ENCODE results near the gene SMAD7.

SMAD7 gene

DNA sequence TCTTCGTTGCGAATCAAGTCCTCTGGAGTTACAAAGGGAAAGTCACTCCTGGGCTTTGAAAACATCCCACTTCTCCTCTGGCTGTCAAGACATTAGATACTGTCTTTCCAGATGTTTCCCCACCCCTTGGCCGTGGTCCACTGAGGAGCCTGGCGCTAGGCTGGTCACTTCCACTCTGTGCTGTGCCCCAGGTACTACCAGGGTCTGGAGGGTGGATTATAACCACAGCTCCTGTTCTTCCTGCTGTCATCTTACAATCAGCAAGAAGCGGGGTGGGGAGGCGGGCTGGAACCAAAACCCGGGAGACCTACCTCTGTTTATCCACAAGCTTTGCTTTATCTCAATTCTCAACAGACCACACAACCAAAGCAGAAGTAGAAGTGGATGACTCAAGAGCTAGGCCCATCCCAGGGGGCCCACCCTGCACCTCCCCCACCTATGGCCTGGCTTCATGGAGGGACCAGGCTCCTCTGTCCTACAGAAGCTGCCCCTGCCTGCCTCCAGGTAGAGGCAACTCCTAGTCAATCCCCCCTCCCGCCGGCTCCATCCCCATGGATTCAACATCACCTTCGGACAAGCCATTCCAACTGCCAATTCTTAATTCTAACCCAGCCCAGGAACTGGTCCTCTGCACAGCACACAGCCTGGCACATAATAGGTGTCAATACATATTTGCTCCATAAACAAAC lies 17.8 kb downstream of the SMAD7 start:
- no peak overlapping the region for H3K4me3 ChIP-seq (ENCODE audit: low read depth, low read length)

DNA sequence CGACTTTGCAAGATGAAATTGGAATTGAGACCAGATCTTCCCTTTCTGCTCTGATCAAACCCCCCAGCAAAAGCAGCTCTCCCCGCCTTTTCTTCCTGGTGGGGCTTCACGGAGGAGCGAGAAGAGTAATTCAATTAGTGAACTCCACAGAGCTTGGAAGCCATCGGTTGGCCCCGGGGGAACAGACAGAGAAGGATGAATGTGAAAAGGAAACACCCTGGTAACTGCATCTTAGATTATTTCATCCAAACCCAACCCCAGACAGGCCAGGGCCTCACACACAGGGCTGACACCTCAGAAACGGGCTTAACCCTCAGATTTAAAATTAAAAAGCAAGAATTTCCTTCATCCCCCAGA lies 18.3 kb downstream of the SMAD7 start:
- no peak overlapping the region for H3K4me3 ChIP-seq (ENCODE audit: low read depth, low read length)

DNA sequence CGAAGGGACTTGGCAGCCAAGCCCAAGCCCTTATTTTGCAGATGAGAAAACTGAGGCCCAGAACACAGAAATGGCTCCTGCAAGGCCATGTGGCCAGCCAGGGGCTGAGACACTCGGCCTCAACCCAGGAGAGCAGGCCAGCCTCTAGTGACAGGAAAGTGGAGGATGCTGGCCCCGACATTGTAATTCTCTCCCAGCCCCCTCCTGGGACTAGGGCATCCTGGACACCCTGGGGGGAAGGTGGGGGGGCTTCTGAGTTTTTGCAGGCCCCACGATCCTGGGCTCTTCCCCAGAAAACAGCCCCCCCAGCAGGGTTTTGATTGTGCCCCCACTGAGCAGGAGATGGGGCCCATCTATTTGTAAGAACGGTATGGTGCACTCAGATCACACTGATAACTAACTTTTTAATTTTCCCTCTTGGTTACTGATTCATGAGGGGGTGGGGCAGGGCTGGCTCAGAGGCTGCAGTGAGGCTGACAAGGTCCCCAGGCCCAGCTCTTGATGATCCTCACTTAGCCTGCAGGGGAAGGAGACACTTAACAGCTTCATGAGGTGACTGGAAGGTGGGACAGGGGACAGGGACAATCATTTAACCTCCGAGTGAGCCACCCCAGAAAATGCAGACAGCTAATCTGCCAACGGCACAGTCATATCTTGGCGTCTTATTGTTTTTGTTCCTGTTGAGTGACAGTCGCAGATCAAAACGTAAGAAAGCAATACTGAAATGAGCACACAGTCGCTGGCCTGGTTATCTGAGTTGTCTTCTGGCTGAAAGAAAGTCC lies 18.9 kb downstream of the SMAD7 start:
- no peak overlapping the region for H3K4me3 ChIP-seq (ENCODE audit: low read depth, low read length)

DNA sequence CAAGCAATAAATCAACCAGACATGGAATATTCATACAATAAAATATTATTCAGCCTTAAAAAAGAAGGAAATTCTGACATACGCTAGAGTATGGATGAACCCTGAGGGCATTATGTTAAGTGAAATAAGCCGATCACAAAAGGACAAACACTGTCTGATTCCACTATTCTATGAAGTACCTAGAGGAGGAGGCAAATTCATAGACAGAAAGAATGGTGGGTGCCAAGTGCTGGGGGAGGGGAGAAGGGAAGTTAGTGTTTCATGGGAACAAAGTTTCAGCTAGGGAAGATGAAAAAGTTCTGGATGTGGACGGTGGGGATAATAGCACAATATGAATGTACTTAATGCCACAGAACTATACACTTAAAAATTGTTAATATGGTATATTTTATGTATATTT lies 19.8 kb downstream of the SMAD7 start:
- no peak overlapping the region for H3K4me3 ChIP-seq (ENCODE audit: low read depth, low read length)

DNA sequence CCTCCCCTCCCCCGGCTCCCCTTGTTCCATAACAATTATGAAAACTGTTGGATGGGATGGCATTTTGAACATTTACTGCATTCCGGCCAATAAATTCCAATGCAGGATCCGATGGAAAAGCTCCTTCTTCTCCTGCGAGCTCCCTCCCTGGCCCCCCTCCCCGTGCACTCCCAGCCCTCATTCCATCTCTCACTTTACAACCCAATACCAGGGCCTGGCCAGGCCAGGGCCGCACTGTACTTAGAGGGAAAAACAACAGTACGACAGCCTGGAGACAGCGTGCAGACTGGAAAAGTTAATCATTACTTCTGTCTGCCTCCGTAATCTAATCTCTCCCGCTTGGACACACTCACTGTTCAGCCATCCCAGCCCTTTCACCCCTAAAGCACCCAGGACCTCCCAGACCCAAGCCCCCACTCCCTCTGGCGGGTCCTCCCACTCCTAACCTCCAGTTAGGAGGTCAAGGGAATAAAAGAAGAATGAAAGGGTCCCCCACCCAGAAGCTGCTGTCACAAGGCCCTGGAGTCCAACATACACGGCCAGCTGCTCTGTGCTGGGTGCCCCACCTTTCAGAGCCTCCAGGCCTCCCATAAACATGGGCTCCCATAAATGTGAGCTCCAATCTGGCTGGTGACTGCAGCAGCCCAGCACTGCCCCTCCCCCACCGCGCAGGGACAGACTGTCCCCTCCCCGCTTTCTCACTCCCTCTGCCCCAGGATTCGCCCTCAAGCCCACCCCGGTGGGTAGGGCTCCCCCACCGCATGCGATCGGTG lies 20.6 kb downstream of the SMAD7 start:
- H3K4me3 ChIP-seq (ENCODE audit: low read depth, low read length) = no peak overlapping the region

DNA sequence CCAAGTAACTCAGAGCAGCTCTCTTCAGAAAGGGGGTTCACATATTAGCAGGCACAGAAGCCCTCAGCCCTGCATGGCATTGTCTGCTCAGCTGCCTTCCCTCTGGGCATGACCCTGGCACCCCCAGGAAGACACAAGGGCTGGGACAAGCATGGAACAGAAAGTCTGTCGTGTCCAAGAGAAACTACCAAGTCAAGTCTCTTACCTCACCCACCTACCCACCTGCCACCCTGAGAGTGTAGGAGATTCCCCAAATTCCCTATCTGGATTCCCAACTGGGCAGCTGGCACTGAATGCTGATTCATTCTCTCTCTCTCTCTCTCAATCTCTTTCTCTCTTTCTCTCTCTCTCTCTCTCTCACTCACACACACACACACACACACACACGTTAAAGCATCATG lies 21.6 kb downstream of the SMAD7 start:
- no peak overlapping the region for H3K4me3 ChIP-seq (ENCODE audit: low read depth, low read length)

DNA sequence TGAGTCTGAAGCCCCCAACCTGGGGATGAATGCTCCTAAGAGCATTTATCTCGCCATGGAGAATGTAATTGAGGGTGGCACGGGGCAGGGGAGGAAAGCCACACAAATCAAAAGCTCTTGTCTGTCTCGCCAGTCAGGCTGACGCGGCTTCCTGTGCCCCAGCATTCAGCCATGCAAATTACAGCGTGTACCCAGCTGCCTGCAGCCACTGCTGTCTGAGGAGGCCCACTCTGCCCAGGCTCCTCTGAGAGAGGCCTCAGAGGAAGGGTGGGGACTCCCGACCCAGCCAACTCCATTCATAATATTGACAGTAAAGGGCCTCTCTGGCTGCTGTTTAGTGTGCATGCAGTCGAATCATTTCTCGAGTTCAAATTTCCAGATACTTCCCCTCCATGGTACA lies 22.0 kb downstream of the SMAD7 start:
- H3K4me3 ChIP-seq (ENCODE audit: low read depth, low read length) = no peak overlapping the region

DNA sequence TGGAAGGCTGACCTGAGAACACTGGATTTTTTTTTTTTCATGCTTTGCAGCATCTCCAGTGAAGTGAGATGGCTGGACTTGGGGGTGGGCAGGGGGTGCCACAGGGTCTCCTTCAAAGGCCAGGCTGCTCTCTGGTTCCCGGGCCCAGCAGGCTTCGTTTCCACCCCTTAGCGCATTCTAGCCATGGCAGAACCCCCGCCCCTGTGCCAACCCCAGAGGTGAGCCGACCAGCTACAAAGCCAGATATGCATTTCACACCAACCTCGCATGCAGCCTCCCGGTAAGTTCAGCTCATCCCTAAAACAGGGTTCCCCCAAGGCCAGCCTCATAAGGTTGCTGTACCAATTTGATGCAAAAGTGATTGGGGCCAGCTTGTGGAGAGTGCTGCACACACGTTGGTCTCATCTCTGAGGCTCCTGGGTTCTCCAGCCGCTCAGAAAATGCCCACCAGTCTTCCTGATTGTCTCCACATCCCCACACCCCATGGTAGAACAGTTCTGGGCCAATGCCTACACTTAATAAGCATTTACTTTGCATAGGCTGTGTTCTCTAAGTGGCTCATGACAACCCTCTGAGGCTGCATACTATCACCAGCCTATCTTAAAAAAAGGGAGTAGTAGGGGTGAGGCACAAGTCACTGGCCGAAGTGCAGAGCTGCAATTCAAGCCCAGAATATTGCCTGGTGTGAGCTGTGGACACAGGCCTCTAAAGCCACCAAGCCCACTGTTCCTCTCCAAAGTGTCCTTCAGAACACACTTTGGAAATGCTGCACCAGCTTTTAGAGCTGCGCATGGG lies 23.3 kb downstream of the SMAD7 start:
- H3K4me3 ChIP-seq (ENCODE audit: low read depth, low read length) = no peak overlapping the region

DNA sequence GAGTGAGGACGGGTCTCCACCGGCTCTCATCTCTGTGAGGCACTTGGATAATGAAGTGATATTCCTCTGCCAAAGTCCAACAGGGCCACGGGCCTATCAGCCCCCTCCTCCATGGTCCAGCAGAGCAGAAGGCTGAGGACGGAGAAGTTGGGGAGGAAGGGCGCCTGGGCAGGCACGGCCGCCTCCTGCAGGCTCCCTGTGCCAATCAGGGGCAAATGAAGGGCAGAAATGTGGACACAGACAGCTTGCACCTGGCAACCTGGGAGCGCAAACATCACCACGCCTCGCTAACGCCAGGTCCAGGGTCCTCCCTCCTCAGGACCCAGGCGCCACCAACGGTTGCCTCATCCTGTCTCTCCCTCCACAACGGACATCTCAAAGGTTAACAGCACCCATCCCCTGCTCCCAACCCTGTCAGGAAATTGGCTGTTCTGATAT lies 24.3 kb downstream of the SMAD7 start:
- no peak overlapping the region for H3K4me3 ChIP-seq (ENCODE audit: low read depth, low read length)

DNA sequence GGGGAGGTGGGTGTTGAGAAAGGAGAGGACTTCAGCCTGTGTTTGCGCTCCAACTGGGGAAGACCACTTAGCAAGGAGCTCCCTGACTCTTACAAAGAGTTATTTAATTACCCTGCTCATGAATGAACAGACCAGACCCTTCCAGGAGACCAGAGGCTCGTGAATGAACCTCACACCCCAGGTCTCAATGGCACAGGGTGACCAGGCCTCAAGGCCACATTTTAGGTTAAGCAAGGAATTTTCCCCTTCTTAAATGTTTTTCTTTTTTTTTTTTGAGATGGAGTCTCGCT lies 25.3 kb downstream of the SMAD7 start:
- H3K4me3 ChIP-seq (ENCODE audit: low read depth, low read length) = no peak overlapping the region

DNA sequence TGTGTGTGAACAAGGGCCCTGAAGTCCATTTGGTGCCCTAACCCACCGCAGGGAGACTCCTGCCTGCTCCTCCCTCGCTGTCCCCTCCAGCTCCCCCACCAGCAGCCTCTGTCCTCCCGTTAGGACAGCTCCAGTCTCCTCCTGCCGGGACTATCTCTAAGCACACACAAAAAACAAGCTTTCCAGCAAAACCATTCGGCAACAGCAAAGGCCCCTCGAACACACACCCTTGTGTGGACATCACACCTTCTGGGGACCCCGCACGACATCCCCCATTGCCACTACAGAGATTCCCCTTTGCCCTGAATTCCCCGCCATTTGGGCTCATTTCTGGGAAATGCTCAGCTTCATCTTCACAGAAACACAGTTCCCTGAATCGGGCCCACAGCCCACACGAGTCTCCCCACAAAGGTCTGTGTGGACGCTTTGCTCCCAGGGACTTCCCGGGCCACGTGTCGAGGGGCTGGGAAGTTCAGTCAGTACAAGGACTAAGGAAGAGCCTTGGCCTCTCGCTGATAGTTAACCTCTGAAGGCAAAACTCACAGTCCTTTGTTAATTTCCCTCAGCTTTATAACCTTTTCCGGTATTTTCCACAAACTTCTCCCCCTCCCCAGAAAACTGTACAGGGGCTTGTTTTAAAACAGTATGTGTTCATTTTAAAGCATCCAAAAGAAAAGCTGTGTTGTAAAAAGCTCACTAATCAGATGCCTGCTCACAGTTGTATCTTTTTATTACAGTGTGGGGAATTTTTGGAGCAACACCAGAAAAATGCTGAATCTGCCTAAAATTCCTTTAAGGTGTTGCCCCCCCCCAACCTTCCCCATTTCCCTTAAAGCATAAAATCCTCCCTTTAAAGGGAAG lies 25.9 kb downstream of the SMAD7 start:
- no peak overlapping the region for H3K4me3 ChIP-seq (ENCODE audit: low read depth, low read length)

DNA sequence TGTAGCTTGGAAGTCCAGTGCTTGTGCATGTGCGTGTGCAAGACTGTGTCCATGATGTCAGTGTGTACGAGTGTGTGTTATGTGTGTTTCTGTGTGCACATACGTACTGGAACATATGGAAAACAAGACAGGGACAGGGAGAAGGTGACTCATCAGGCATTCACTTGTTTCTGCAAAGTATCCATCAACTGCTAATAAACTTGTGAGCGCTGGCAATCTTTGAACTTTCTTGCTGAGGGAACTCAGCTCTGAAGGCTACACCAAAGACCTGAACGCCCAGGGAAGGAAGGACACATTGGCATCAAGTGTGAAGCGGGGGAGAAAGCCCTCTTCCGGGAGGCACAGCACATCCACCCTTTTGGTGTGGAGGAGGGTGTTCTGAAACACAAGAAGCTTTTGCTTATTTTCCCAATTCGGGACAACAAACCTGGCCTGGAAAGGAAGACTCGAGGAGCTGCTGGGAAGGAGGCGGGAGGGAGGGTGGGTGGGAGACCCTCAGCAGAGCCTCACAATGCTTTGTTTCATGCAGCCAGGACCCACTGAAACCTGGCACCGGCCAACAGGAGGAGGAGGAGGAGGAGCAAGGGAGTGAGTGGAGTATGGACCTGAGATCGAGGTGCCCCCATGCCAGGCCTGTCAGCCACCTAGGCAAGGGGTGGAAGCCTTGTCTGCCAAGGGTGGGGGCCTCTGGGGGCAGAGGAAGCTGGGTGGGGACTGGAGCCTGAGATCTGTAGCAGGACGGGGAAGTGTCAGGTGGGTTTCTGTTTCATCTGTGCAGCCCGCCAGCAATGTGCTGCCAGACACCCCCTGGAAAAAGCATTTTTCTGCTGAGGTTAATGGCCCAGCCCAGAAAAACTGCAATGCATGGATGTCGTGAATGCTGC lies 26.8 kb downstream of the SMAD7 start:
- H3K4me3 ChIP-seq (ENCODE audit: low read depth, low read length) = no peak overlapping the region

DNA sequence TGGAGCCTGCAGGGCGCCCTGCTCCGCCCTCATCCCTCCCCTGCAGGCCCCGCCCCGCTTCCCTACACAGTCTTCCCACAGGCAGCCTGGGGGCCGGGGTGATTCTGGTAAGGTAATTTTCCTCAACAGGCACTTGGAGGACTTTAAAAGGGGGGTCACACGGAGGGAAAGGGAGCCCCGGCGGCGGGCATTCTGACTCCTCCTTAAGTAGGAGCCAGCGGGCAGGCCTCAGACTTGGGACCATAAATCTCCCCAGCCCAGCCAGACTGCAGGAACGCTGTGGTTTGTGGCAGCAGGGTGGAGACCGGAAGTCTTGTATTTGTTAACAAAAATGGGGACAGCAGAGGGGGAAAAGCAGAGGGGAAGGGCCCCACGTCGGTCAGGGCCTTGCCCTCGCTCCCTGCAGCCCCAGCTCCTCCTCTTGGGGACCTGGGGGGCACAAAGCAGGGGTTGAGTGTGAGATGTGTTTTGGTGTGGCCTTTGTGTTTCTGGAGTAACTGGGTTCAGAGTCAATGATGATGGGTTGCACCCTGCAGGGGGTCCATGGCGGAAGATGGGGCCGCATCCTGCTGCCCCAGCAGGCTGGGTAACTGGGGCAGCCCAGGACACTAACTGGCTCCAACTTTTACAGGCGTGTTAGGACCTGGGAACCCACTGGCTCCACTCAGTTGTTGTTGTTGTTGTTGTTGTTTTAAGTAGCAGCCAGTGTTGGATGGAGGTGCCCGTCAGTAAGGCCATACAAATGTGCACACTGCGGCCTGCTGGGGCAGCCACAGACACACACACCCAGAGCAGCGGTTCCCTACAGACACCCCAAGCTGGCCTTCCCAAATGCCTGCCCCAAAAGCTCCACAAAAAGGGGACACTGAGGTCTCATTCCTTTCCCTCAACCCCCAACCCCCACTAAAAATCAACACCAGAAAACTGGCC lies 27.7 kb downstream of the SMAD7 start:
- no peak overlapping the region for H3K4me3 ChIP-seq (ENCODE audit: low read depth, low read length)

DNA sequence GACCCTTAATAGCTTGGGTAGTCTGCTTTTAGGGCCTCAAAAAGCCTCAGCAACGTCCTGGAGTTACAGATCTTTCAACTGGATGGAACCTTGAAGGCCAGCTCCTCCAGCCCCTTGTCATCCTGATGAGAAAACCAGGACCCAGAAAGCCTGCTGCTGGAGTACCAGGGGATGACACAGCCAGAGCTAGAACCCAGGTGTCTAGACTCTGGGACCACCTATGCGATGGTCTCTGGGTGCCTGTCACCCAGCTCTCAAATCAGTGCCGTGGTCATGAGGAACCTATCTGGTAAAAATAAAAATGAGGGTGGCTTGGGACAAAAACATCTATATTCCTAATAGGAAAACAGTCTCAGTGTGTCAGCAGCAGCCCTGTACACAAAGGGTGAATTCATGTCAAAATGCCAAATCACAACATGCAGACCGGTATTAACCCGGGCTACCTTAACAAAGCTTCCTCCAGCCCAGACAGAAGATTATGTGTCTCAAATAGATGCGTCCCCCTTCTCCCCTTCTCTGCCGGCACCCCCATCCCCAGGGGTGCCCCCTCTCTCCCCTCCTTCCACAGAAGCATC lies 28.5 kb downstream of the SMAD7 start:
- H3K4me3 ChIP-seq (ENCODE audit: low read depth, low read length) = no peak overlapping the region

DNA sequence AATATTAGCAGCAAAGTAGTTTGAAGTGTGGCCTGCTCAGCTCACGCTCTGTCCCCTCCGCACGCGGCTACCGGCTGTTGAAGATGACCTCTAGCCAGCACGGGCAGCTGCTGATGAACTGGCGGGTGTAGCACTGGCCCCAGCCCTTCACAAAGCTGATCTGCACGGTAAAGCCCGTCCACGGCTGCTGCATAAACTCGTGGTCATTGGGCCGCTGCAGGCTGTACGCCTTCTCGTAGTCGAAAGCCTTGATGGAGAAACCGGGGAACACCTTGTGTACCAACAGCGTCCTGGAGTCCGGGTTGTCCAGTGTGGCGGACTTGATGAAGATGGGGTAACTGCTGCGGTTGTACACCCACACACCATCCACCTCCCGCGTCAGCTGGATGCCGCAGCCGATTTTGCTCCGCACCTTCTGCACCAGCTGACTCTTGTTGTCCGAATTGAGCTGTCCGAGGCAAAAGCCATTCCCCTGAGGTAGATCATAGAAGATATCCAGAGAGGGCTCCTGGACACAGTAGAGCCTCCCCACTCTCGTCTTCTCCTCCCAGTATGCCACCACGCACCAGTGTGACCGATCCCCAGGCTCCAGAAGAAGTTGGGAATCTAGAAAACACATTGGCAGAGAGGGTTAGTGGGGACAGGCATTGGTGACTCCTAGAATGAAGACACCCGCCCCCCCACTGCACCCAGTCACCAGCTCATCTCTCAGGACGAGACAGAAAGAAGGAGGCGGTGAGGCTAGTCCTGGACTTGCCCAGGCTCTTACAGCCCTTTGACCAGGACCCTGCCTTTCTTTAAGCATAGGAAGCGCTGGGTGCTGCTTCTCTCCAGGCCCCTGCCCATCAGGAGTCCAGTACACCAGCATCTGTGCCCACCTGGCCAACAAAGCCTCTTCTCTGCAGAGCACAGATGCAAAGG lies 29.2 kb downstream of the SMAD7 start:
- H3K4me3 ChIP-seq (ENCODE audit: low read depth, low read length) = no peak overlapping the region

DNA sequence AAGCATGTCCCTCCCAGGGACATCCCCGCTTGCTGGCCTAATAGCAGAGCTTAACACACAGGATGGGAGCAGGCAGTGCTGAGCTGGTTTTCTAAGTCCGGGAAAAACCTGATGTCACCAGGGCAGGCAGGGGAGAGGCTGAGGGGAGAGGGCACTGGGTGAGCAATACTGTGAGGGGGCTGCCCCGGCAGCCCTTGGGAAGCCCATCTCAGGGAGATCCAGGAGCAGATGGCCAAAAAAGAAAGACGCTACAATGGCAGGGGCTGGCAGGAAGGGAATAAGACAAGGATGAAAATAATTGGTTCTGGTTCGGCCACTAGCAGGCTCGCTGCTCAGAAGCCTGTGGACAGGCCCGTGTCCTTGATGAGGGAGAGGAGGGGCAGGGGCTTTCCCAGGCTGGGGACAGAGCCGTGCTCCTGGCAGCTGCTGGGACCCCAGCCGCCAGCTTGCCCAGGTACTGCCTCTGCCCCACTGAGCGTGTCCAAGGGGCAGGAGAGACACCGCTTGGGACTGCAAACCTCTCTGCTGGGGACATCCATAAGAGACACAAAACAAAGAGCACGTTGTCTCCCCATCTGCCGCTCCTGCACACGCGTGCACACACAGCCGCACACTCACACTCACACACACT lies 30.2 kb downstream of the SMAD7 start:
- H3K4me3 ChIP-seq (ENCODE audit: low read depth, low read length) = no peak overlapping the region

DNA sequence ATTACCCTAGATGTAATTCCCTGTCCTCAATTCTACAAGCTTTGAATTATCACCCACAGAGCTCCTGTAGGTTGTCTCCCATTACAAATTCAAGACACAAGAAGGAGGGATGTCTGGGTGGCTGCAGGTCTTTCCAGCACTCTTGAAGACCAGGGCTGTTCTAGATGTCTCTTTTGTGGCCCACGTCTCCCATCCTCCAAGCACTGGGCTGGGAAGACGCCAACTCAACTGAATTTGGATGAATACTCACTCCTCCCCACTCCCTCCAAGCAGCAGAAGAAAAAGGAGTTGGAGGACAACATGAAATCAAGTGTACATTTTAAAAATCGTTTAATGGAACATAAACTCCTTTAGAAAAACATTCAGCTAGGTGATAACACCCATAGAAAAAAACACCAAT lies 31.2 kb downstream of the SMAD7 start:
- H3K4me3 ChIP-seq (ENCODE audit: low read depth, low read length) = no peak overlapping the region
